NOMO-1 treated with dmso at 0.1 percent for 144 hours (cell line): ENCODE measurements around the gene TMEM143.

Source experiments
- DNase-seq: peaks from one replicate; lab custom pipeline; 2025; ENCODE audit not compliant: unreplicated experiment; lab: John Stamatoyannopoulos, UW

The TMEM143 gene

DNA sequence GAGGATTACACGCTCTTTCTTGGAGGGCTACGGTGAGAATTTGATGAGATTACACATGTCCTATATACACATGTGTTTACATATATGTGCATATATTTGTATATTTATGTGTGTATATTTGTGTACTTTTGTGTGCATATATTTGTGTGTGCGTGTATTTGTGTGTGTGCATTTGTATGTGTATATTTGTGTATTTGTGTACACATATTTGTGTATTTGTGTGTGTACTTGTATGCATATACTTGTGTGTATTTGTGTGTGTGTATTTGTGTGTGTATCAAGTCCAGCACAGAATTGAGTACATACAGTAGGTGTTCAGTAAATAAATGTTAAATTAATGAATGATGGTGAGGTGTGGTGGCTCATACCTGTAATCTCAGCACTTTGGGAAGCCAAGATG lies 1.8 kb downstream of the TMEM143 start:
- no peak for DNase-seq

DNA sequence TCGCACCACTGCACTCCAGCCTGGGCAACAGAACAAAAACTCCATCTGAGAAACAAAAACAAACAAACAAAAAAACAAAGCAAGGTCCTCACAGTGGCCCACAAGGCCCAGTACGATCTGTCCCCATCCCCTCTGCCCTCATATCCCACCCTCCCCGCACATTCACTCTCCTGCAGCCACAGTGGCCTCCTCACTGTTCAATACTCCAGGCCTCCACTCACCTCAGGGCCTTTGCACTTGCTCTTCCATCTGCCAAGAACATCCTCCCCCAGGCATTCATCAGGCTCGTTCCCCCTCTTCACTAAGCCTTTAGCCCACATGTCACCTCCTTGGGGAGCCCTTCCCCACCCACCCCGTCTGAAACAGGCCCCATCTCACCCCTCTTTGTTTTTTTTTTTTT lies 4.6 kb downstream of the TMEM143 start:
- no peak for DNase-seq

DNA sequence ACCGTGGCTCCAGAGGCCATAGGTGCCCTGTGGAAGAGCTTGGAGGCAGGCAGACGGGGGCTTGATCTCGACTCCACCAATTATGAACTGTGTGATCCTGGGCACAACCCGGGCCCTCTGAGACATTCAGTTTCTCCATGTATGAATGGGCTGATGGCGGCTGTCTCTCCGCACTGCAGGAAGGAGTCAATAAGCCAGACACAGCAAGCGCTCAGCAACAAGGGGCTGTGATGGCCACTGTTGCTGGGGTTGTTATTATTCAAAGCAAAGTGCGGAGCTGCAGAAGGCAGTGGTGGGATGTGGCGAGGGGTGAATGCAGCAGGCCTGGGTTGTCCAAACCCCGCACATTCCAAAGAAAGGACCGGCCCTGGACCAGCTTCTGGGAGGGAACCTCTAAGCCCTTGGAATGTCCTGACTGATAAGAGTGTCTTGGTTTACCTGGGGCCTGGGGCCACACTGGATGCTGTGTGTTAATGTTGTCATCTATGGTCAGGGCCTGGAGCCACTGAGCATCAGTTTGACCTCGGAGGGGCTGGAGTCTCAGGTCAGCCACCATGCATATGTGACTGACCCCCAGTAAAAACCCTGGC lies 8.3 kb downstream of the TMEM143 start:
- DNase-seq = no peak

DNA sequence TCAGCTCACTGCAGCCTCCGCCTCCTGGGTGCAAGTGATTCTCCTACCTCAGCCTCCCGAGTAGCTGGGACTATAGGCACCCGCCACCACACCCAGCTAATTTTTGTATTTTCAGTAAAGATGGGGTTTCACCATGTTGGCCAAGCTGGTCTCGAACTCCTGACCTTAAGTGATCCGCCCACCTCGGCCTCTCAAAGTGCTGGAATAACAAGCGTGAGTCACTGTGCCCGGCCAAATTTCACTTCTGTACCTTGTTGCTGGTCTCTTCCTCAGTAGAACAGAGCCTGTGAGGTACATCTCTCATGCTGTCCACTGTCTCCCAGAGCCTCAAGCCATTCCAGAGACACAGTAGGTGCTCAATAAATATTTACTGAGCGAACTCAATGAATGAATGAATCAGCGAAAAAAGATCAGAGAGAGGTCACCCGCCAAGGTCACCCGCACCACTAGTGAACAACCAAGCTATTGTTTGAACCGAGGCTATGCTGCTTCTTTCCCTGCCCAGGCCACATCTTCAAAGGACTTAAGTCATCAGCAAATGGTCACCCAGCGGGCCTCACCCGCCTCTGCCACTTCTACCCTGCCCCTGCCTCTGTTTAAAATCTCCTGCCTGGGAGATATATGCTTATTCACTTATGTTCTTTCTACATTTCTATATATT lies 9.3 kb downstream of the TMEM143 start:
- no peak for DNase-seq

DNA sequence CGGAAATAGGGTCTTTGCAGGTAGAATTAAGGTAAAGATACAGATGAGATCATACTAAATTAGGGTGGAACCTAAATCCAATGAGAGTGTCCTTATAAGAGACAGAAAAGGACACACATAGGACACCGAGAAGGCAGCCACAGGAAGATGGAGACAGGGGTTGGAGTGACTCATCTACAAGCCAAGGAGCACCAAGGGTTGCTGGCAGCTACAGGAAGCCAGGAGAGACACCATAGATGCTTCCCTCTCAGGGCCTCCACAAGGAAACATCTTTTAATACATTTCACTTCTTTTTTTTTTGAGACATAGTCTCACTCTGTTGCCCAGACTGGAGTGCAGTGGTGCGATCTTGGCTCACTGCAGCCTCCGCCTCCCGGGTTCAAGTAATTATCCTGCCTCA lies 10.1 kb downstream of the TMEM143 start:
- DNase-seq = no peak

DNA sequence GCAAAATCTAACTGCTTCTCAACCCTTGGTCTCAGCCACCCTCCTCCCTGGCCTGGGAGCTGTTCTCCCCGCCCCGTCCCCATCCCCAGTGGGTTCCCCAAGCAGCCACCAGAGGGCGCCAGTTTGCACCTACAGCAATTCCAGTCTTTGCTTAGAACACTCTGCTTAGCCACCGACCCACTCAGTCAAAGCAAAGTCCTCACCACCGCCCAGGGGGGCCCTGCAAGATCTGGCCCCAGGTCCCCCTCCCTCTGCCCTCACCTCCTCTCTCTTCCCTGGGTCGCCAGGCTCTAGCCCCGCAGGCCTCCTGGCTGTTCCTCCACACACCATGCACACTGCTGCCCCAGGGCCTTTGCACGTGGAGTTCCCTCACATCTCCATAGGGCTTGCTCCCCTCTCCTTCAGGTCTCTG lies 12.4 kb downstream of the TMEM143 start:
- no peak for DNase-seq

DNA sequence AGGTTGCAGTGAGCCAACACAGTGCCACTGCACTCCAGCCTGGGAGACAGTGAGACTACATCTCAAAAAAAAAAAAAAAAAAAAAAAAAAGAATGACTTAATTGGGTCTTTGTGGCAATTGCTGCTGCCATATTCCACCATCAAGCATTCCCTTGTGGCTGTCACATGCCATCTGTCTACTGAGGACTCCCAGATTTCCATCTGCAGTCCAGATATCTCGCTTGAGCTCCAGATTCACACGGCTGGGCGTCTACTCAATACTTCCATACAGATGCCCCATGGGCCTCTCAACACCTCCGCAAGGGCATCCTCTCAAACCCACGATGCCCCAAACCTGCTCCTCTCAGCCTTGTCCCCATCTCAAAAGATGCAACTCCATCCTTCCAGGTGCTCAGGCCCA lies 12.9 kb downstream of the TMEM143 start:
- DNase-seq = no peak

DNA sequence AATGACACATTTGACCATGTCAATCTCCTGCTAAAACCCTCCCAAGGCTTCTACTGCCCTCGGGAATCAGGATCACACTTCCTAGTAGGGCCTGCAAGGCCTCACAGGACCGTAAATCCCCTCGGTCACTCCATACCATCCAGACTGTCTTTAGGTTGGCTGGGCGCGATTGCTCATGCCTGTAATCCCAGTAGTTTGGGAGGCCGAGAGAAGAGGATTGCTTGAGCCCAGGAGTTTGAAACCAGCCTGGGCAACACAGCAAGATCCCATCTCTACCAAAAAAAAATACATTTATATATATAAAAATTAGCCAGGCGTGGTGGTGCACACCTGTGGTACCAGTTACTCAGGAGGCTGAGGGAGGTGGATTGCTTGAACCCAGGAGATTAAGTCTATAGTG lies 15.0 kb downstream of the TMEM143 start:
- no peak for DNase-seq

DNA sequence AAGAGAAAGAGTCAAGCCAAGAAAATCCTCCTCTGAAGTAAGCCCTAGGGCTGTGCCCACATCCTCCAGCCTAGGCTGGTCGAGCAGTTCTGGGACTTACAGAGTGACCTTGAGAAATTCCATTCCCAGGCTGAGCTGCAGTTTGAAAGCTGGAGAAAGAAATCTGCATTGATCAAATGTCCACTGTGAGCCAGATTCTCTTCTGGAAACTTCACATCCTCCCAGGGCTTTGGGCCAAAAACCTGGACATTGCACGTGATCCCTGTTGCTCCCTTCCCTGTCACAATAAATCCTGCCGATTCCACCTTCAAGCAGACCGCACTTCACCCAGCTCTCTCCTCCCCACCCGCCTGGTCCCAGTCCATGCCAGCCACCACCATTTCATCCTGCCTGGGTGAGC lies 15.7 kb downstream of the TMEM143 start:
- DNase-seq = no peak

DNA sequence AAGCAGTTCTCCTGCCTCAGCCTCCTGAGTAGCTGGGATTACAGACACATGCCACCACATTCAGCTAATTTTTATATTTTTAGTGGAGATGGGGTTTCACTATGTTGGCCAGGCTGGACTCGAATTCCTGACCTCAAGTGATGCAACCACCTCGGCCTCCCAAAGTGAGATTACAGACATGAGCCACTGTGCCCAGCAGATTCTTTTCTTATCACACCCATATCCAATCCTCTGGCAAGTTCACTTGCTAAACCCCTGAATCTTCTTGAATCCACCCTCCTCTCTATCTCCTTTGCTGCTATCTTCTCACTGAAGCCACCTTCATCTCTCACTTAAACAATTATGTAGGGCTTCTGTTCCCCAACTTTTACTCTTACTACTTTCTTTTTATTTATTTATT lies 17.5 kb downstream of the TMEM143 start:
- no peak for DNase-seq

DNA sequence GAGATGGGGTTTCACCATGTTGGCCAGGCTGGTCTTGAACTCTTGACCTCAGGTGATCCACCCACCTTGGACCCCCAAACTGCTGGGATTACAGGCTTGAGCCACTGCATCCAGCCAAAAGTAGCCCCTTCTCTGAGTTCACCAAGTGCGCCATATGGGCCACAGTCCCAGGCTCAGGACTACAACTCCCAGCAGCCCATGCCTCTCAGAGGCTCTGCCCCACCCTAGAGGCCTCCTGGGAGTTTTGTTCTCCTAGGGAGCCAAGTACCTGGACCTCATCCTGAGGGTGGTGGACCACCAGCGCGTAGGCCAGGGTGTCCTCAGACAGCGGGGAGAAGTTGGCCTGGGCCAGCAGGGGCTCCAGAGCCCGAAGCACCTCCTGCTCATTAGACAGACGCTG lies 18.8 kb downstream of the TMEM143 start:
- no peak for DNase-seq

DNA sequence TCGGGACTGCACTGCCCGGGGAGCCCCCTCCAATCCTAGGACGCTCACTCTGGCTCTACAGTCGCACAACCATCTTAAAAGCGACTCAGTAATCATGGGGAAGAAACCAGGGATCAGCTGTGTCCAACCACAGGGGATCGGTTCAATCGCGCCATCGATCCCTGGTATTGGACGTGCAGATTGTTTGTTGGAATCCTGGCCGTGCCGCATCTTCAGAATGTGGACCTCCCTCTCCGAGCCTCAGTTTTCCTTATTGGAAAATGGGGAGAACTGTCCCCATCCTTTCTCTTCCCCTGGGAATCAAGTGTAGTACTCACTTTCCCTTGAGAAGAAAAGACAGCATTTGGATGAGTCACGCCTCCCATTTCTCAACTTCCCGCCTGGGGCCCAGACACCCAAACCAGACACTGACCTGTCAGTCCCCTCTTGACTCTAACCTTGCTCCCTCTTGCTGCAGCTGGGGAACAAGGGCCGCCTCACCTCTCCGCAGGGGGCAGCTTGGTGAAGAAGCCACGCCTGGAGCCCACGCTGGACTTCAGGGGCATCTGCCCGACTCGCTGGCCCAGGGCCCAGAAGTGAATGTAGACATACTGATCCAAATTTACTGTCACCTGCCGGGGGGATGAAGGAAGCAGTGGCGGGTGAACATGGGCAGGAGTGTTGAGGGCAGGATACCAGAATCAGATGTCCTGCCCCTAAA lies 20.7 kb downstream of the TMEM143 start:
- DNase-seq = no peak

DNA sequence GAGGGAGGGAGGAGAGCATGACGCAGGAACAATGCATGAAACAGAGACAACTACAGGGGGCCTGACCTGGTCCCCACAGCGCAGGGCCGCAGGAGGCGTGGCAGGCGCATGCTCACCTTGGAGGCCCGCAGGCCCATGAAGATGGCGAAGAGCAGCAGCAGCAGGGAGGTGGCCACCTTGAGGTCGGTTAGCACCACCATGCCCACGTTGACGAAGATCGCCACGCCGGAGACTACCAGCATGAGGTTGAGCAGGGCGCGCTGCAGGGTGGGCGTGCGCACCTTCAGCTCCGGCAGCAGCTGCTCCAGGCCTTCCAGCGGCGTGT lies 21.4 kb downstream of the TMEM143 start:
- DNase-seq = no peak

DNA sequence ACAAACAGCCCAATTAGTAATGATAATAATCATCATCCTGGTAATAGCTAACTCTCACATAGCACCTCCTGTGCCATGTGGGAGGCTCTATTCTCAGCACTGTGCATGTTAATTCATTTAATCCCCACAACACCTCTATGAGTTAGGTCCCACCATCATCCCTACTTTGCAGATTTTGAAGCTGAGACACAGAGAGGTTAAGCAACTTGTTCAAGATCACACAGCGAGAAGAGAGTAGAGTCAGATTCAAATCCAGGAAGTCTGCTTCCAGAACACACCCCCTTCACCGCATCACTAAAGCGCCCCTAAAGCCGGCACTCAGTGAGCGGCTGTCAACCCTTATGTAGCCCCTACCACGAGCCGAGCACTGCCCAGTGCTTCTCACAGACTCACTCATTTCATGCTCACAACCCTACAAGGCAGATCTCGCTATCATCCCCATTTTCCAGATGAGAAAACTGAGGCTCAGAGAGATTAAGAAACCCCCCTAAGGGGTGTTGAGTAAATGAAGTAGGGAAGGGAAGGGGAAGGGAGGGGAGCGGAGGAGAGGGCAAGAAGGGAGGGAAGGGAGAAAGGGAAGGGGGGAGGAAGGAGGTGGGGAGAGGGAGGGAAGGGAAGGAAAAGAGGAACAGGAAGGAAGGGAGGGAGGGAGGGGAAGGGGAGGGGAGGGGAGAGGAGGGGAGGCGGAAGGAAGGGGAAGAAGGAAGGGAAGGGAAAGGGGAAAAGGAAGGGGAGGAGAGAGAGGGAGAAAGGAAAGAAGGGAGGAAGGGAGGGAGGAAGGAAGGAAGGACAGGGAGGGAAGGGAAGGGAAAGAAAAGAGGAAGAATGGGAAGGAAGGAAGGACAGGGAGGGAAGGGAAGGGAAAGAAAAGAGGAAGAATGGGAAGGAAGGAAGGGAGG lies 22.0 kb downstream of the TMEM143 start:
- no peak for DNase-seq

DNA sequence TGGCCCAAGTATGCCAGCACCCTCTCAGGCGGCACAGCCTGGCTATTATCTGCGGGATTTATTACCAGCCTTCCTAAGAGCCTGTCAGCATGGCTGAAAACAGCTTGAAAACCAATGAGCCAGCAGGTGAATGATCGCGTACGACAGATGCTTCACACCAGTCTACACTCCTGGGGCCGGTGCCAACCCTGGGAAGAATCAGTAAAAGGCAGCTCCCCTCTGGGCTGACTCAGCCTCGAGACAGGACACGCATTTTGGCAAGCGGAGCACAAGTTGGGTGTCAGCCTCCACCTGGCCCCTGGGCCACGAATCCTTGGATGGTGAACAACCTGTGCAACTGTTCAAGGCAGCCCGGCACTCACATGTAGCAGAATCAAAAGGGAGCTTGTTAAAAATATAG lies 22.7 kb downstream of the TMEM143 start:
- DNase-seq = no peak

DNA sequence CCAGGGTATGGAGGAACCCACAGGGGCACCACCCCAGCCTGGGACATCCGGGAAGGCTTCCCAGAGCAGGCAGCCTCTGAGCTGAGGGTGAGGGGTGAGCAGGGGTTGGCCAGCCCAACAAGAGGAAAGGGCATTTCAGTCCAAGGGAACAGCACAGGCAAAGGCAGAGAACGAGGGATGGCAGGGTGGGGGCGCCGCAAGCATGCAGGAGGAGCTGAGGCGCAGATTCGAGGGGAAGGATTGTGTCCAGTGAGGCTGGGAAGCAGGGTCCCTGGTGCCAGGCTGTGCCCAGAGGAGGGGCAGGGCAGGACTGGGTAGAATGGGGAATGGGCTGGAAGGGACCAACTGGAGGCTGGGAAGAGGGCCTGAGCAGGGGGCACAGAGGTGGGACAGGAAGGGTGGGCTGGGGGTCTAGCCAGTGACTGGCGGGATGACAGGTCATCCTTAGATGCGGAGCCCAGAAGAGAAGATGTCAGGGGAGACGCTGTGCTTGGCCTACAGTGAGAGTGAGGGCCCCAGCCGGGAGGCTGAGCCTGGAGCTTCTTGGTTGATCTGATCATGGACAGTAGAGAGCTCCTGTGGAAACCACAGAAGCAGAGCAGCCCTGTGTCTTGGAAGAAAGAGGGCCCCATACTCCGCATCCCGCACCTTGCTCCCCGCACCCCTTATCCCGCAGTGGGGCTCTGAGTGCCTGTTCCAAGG lies 24.8 kb downstream of the TMEM143 start:
- no peak for DNase-seq

DNA sequence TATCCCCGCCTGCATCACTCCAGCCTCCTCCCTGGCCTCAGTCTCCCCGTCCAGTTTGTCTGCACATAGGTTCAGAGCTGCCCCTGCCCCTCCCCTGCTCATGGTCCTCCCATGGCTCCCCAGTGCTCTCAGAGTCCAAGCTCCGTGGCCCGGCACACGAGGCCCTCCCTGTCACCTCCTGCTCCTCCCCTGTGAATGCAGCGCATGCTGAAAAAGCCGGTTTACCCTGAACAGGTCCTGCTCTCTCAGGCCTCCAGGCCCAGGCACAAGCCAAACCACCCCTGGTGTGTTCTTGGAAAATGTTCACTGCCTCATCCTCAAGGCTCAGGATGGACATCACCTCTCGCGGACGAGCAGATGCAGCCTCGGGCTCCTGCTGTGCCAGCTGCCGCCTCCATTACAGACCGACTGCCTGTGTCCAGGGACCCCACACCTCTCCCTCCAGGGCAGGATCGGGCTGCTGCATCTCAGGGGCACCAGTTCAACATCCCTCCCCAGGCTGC lies 25.4 kb downstream of the TMEM143 start:
- no peak for DNase-seq

DNA sequence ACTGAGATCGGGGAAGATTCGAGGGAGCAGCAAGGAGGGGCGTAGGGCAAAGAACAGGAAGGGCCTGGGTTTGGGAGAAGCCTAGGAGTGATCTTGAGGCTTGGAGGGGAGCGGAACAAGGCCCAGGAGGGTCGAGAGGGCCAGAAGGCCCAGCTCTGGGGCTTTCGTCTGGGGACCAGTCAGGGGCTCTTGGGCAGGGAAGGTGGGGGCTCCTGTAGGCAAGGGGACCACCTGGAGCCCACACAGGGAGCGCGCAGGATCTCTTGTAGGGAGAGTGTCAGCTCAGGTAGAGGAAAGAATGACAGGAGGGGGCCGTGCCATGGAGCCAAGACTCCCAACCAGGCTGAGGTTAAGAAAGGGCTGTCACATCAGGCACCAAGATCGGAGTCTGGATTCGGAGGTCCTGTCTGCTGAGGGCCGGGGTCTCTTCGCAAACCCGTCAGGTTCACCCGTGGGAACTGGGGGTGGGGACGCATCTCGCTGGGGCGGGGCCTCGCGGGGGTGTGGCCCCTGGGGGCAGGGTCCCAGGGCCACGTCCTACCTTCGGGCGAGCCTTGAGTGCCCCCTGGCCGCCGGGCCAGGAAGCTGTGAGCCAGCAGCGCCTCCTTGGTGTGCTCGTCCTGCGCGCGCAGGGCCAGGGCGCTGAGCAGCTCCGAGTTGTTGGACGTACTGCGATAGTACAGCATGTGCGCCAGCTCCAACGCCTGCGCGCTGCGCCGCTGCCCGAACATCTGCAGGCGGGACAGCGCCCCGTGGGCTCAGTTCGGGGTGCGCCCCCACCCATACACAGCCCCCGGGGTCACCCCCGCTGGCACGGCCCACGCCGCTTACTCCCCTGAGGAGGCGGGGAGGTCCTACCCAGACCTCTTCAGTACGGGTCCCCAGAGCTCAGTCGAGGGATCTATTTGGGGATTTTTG lies 30.0 kb downstream of the TMEM143 start:
- DNase-seq = peak; percentile 90

DNA sequence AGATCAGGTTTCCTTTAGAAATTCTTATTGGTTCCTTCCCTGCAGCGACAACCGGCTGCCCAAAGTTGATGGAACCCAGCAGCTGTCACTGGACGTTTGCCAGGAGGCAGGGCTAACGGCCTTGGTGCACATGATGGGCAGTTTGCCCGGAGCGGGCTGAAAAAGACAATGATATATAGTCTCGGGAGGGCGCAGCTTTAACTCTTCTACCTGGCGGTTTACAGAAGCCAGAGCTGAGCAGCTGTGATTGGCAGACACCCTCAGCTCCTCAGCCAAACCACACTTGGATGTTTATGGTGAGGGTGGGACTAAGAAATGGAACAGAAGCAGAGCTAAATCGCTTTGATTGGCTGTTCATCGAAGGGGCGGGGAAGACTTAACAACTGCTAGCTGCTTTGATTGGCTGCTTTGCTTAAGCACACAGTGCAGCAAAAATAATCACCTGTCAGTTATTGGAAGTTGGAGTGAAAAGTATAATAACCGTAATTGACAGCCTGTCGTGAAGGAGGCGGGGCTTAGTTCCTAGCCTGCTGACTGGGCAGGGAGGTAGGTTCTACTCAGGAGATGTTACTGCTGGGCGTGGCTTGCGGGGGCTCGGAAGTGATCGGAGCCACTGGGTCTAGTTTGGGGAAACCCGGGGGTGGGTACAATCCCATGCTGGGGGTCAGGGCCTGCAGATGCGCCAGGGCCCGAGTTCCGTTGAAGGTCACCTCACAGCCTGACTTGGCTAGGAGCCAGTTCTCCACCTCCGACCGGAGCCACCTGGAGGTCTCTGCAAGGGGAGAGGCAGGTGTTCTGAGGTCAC lies 30.9 kb downstream of the TMEM143 start:
- DNase-seq = peak; percentile 99
